GM12872 (cell line): Measurements from ENCODE around the gene TCEAL9.

Experiments used
- CTCF ChIP-seq: IDR thresholded peaks from 3 replicates; pipeline ENCODE4 v1.5.1; 2011; ENCODE audit warnings: low read depth, mild to moderate bottlenecking, low read length, moderate library complexity; ENCODE audit not compliant: insufficient read depth

TCEAL9 gene

DNA sequence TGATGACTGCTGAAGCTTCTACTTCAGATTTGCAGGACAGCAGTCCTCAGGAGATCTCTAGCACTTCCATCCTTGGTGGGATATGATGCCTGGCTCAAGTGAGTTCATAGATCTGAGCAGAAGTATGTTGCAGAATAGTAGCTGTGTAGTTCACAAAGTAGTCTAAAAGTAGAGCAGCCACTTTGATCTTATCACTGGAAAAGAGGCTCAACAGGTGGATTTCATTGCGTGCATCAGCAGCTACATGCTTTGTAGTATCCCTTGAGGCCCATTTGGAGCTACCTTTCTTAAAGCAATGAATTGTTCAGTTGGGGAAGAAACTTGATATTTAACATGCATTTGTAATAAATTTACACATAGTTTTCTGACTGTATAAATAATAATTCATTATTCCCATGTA lies 50.0 kb downstream of the TCEAL9 start:
- TF ChIP-seq CTCF = no peak

DNA sequence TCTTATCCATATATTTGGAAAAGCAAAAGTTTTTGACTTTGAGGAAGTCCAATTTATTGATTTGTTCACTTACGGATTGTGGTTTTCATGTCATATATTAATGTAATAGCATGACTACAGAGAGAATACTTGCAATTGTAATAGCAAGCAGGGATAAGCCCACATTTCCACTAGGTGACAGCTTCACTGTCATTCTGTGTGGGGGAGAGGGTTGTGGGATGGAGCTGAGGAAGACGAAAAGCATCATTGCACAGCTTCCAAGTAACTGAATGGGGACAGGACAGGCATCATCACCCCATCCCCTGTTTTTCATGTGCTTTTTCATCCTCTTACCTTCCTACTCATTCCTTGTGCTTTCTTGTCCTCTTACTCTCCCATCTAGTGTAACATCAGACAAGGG lies 51.5 kb downstream of the TCEAL9 start:
- no peak for TF ChIP-seq CTCF
